Measurements from ENCODE around the gene ARL6IP5. TPM values are rescaled to one million over a fixed set of nuclear protein-coding genes. Genes with fewer than 3 reads are reported as not detected.

ARL6IP5 gene
- total and polyA plus RNA-seq, 7 experiments from 2014 or later, result 75.8 to 457 (median 124) TPM

- POLR2A ChIA-PET, result interaction anchor here (0.9 to 10.9 kb wide), 5 partner anchors 11 to 1427 kb away, joined by 5 to 103 read pairs (median 7); partner anchors contain the start of genes EOGT and TMF1
Observed at GRCh38 chr3:69082361-69082760, 2.4 kb upstream of the ARL6IP5 start.

GRCh38 chr3:69082805-69083204 lies 1.9 kb upstream of the ARL6IP5 start:
- ChIA-PET CTCF (interaction anchor here (1.0 kb wide), 2 partner anchors 19 to 37 kb away, joined by 3 read pairs; no protein-coding TSS in a partner anchor), POLR2A (interaction anchor here (0.9 to 10.9 kb wide), 7 partner anchors 11 to 1428 kb away, joined by 4 to 103 read pairs (median 7); partner anchors contain the start of genes EOGT and TMF1)
- H3K36me3 Mint-ChIP-seq, result peaks cover 0 to 28% (median 5%) of the 10 kb centered on the region in 5 donors
- ATAC-seq (peak; percentile 58), DNase-seq (peak in 4 of 9 donors; percentile 30 to 73 (median 50))
- H3K4me1 ChIP-seq (ENCODE audit: control insufficient read depth in 2 of 2, insufficient read depth in 2 of 2, low read length in 2 of 2), result peaks cover 57 to 62% of the 10 kb centered on the region in 2 donors
- H3K27me3 ChIP-seq (ENCODE audit: control insufficient read depth in 2 of 2, insufficient read depth in 2 of 2, low read length in 2 of 2), result no peaks in the 10 kb centered on the region
- intact Hi-C loops (cut with micrococcal nuclease), result loop anchor here in 1 of 2 donors (2.0 to 10.0 kb wide), 3 partner anchors 244 to 1982 kb away; partner anchors contain the start of gene SUCLG2
- H3K9me3 Mint-ChIP-seq, result peaks cover 0 to 2% (median 0%) of the 10 kb centered on the region in 11 donors
- peak overlapping the region; percentile 55 to 98 (median 84) for H3K4me3 Mint-ChIP-seq
- no peaks in the 10 kb centered on the region for H3K27me3 Mint-ChIP-seq
- peak overlapping the region; percentile 89 to 99 (median 97) for H3K27ac Mint-ChIP-seq
- H3K4me1 Mint-ChIP-seq, result peaks cover 52 to 72% (median 62%) of the 10 kb centered on the region in 7 donors
- H3K27ac ChIP-seq (ENCODE audit: low read depth, low read length), result peak overlapping the region; percentile 76
- H3K4me3 ChIP-seq (ENCODE audit: low read length), result no peak overlapping the region
- no peaks in the 10 kb centered on the region for H3K9me3 ChIP-seq (ENCODE audit: control insufficient read depth in 2 of 3, low read length in 3 of 3)
- H3K36me3 ChIP-seq (ENCODE audit: control insufficient read depth in 2 of 3, insufficient read depth in 3 of 3, low read length in 3 of 3), result peaks cover 0 to 5% (median 0%) of the 10 kb centered on the region in 3 experiments

More at GRCh38 chr3:69082361-69082760, 2.4 kb upstream of the ARL6IP5 start:
- H3K27me3 Mint-ChIP-seq, result no peaks in the 10 kb centered on the region
- CTCF ChIA-PET, result interaction anchor here (1.0 kb wide), 1 partner anchor 38 kb away, joined by 3 read pairs; no protein-coding TSS in a partner anchor
- Histone ChIP-seq H3K36me3 (ENCODE audit: control insufficient read depth in 2 of 3, insufficient read depth in 3 of 3, low read length in 3 of 3) (peaks cover 0 to 5% (median 0%) of the 10 kb centered on the region in 3 experiments), H3K27me3 (ENCODE audit: control insufficient read depth in 2 of 2, insufficient read depth in 2 of 2, low read length in 2 of 2) (no peaks in the 10 kb centered on the region), H3K4me3 (ENCODE audit: low read length) (no peak overlapping the region), H3K4me1 (ENCODE audit: control insufficient read depth in 2 of 2, insufficient read depth in 2 of 2, low read length in 2 of 2) (peaks cover 61 to 65% of the 10 kb centered on the region in 2 donors), H3K9me3 (ENCODE audit: control insufficient read depth in 2 of 3, low read length in 3 of 3) (no peaks in the 10 kb centered on the region), H3K27ac (ENCODE audit: low read depth, low read length) (peak overlapping the region; percentile 76)
- H3K36me3 Mint-ChIP-seq, result peaks cover 0 to 29% (median 5%) of the 10 kb centered on the region in 5 donors
- peak overlapping the region in 8 of 10 donors; percentile 55 to 97 (median 84) for H3K4me3 Mint-ChIP-seq
- intact Hi-C loops (cut with micrococcal nuclease), result loop anchor here in 1 of 2 donors (2.0 to 10.0 kb wide), 3 partner anchors 244 to 1982 kb away; partner anchors contain the start of gene SUCLG2
- ATAC-seq (no peak), DNase-seq (no peak)
- H3K27ac Mint-ChIP-seq, result peak overlapping the region; percentile 89 to 99 (median 97)
- H3K9me3 Mint-ChIP-seq, result peaks cover 0 to 2% (median 0%) of the 10 kb centered on the region in 11 donors
- peaks cover 53 to 72% (median 67%) of the 10 kb centered on the region in 7 donors for H3K4me1 Mint-ChIP-seq

GRCh38 chr3:69085168-69085832 lies 563 bp downstream of the ARL6IP5 start:
- Mint-ChIP-seq H3K27me3 (no peaks in the 10 kb centered on the region), H3K9me3 (peaks cover 0 to 2% (median 0%) of the 10 kb centered on the region in 11 donors), H3K4me1 (peaks cover 51 to 77% (median 68%) of the 10 kb centered on the region in 7 donors), H3K27ac (peak overlapping the region; percentile 92 to 99 (median 98)), H3K4me3 (peak overlapping the region; percentile 88 to 99 (median 97)), H3K36me3 (peaks cover 0 to 38% (median 17%) of the 10 kb centered on the region in 5 donors)
- Histone ChIP-seq H3K4me1 (ENCODE audit: control insufficient read depth in 2 of 2, insufficient read depth in 2 of 2, low read length in 2 of 2) (peaks cover 63% of the 10 kb centered on the region in 2 donors), H3K27me3 (ENCODE audit: control insufficient read depth in 2 of 2, insufficient read depth in 2 of 2, low read length in 2 of 2) (no peaks in the 10 kb centered on the region), H3K27ac (ENCODE audit: low read depth, low read length) (peak overlapping the region; percentile 76), H3K9me3 (ENCODE audit: control insufficient read depth in 2 of 3, low read length in 3 of 3) (no peaks in the 10 kb centered on the region), H3K36me3 (ENCODE audit: control insufficient read depth in 2 of 3, insufficient read depth in 3 of 3, low read length in 3 of 3) (peaks cover 0 to 5% (median 0%) of the 10 kb centered on the region in 3 experiments), H3K4me3 (ENCODE audit: low read length) (peak overlapping the region; percentile 89)
- intact Hi-C loops (cut with micrococcal nuclease), result loop anchor here (2.0 to 10.0 kb wide), 2 partner anchors 1430 to 1980 kb away; partner anchors contain the start of gene SUCLG2 (in 1 of the 2)
- ChIA-PET CTCF (interaction anchor here (0.9 to 1.3 kb wide), 2 partner anchors 28 to 33 kb away, joined by 3 to 4 read pairs; no protein-coding TSS in a partner anchor), POLR2A (interaction anchor here (0.7 to 10.9 kb wide), 10 partner anchors 8 to 75 kb away, joined by 3 to 103 read pairs (median 4); partner anchors contain the start of genes EOGT and TMF1)
- DNase-seq, result peak in 1 of 9 donors; percentile 19
- ATAC-seq, result no peak

- Histone ChIP-seq H3K27me3 (ENCODE audit: control insufficient read depth in 2 of 2, insufficient read depth in 2 of 2, low read length in 2 of 2) (no peaks in the 10 kb centered on the region), H3K27ac (ENCODE audit: low read depth, low read length) (peak overlapping the region; percentile 76), H3K36me3 (ENCODE audit: control insufficient read depth in 2 of 3, insufficient read depth in 3 of 3, low read length in 3 of 3) (peaks cover 0 to 5% (median 0%) of the 10 kb centered on the region in 3 experiments), H3K4me3 (ENCODE audit: low read length) (peak overlapping the region; percentile 89), H3K9me3 (ENCODE audit: control insufficient read depth in 2 of 3, low read length in 3 of 3) (no peaks in the 10 kb centered on the region), H3K4me1 (ENCODE audit: control insufficient read depth in 2 of 2, insufficient read depth in 2 of 2, low read length in 2 of 2) (peaks cover 62 to 64% of the 10 kb centered on the region in 2 donors)
- no peak for ATAC-seq
- Mint-ChIP-seq H3K4me1 (peaks cover 54 to 76% (median 68%) of the 10 kb centered on the region in 7 donors), H3K4me3 (peak overlapping the region; percentile 88 to 99 (median 97)), H3K36me3 (peaks cover 0 to 44% (median 17%) of the 10 kb centered on the region in 5 donors), H3K9me3 (peaks cover 0 to 2% (median 0%) of the 10 kb centered on the region in 11 donors), H3K27me3 (no peaks in the 10 kb centered on the region), H3K27ac (peak overlapping the region; percentile 92 to 99 (median 98))
- CTCF ChIA-PET, result no interaction called here
- intact Hi-C loops (cut with micrococcal nuclease), result loop anchor here (2.0 to 10.0 kb wide), 3 partner anchors 113 to 1979 kb away; partner anchors contain the start of gene SUCLG2 (in 1 of the 2)
- DNase-seq, result peak in 5 of 9 donors; percentile 27 to 62 (median 40)
- POLR2A ChIA-PET, result interaction anchor here (0.9 to 10.9 kb wide), 9 partner anchors 7 to 65 kb away, joined by 3 to 103 read pairs (median 4); partner anchors contain the start of gene TMF1
Observed at GRCh38 chr3:69085833-69086722, 1.3 kb downstream of the ARL6IP5 start.

GRCh38 chr3:69087030-69087791 lies 2.5 kb downstream of the ARL6IP5 start:
- peaks cover 0 to 5% (median 0%) of the 10 kb centered on the region in 3 experiments for H3K36me3 ChIP-seq (ENCODE audit: control insufficient read depth in 2 of 3, insufficient read depth in 3 of 3, low read length in 3 of 3)
- no peaks in the 10 kb centered on the region for H3K27me3 Mint-ChIP-seq
- peak overlapping the region; percentile 76 for H3K27ac ChIP-seq (ENCODE audit: low read depth, low read length)
- H3K4me1 ChIP-seq (ENCODE audit: control insufficient read depth in 2 of 2, insufficient read depth in 2 of 2, low read length in 2 of 2), result peaks cover 61 to 64% of the 10 kb centered on the region in 2 donors
- H3K27me3 ChIP-seq (ENCODE audit: control insufficient read depth in 2 of 2, insufficient read depth in 2 of 2, low read length in 2 of 2), result no peaks in the 10 kb centered on the region
- peak overlapping the region; percentile 46 for H3K4me3 ChIP-seq (ENCODE audit: low read length)
- H3K36me3 Mint-ChIP-seq, result peaks cover 0 to 49% (median 17%) of the 10 kb centered on the region in 5 donors
- H3K4me1 Mint-ChIP-seq, result peaks cover 52 to 74% (median 66%) of the 10 kb centered on the region in 7 donors
- peak overlapping the region; percentile 87 to 99 (median 94) for H3K4me3 Mint-ChIP-seq
- no peaks in the 10 kb centered on the region for H3K9me3 ChIP-seq (ENCODE audit: control insufficient read depth in 2 of 3, low read length in 3 of 3)
- intact Hi-C loops (cut with micrococcal nuclease), result loop anchor here in 1 of 2 donors (2.0 to 10.0 kb wide), 2 partner anchors 112 to 1978 kb away; no protein-coding TSS in a partner anchor
- ChIA-PET POLR2A (interaction anchor here (0.6 to 10.9 kb wide), 7 partner anchors 6 to 35 kb away, joined by 3 to 103 read pairs (median 4); partner anchors contain the start of gene TMF1), CTCF (interaction anchor here (0.6 kb wide), 1 partner anchor 205 kb away, joined by 8 read pairs; no protein-coding TSS in a partner anchor)
- DNase-seq, result no peak
- no peak for ATAC-seq
- H3K9me3 Mint-ChIP-seq, result peaks cover 0 to 2% (median 0%) of the 10 kb centered on the region in 11 donors
- peak overlapping the region; percentile 54 to 98 (median 84) for H3K27ac Mint-ChIP-seq

Data from naive thymus-derived CD4-positive, alpha-beta T cell (primary cell).